H1 (cell line): Measurements from ENCODE around the gene PGBD5. TPM values are rescaled to one million over a fixed set of nuclear protein-coding genes. Genes with fewer than 3 reads are reported as not detected.

ENCODE experiments used
- CTCF ChIA-PET: fragments of 300-600 bp; sonication (Branson Sonifier 250); formaldehyde crosslinking; loops from one replicate; lab custom pipeline; 2021; ENCODE audit not compliant: partially characterized antibody; lab: Charles Lee
- POLR2A ChIA-PET: fragments of 300-600 bp; sonication (Branson Sonifier 250); formaldehyde crosslinking; loops from one replicate; lab custom pipeline; 2021; ENCODE audit warnings: inconsistent platforms; ENCODE audit not compliant: partially characterized antibody; lab: Charles Lee
- DNase-seq, 2 experiments: peaks; one replicate each; pipeline versions ENCODE4 v3.0.0 to v3.0.0-alpha.2; 2010 to 2022; ENCODE audit warnings: low spot score in 2 of 2, low read depth in 1 of 2, mixed read lengths in 1 of 2
- FAIRE-seq: peaks from 2 replicates; lab custom pipeline; 2011; peaks lifted over from hg19 to GRCh38; lab: Jason Lieb, UNC
- H2AFZ ChIP-seq: 2 replicates; pipeline ENCODE4 v1.8.1; 2012; ENCODE audit warnings: low read length, inconsistent platforms
- H2AK5ac ChIP-seq: 2 replicates; pipeline ENCODE4 v1.6.1; 2013; ENCODE audit warnings: low read depth, low read length
- H2BK120ac ChIP-seq: replicated peaks from 2 replicates; pipeline ENCODE3; 2013; ENCODE audit warnings: low read depth, low read length, inconsistent platforms
- H2BK12ac ChIP-seq: 2 replicates; pipeline ENCODE4 v1.6.1; 2013; ENCODE audit warnings: low read depth, low read length
- H2BK15ac ChIP-seq: 2 replicates; pipeline ENCODE4 v1.6.1; 2013; ENCODE audit warnings: low read length
- H2BK20ac ChIP-seq: 2 replicates; pipeline ENCODE4 v1.6.1; 2013; ENCODE audit warnings: low read length
- H2BK5ac ChIP-seq: 2 replicates; pipeline ENCODE4 v1.6.1; 2013; ENCODE audit warnings: low read depth, low read length
- H3K14ac ChIP-seq: 2 replicates; pipeline ENCODE4 v1.6.1; 2013; ENCODE audit warnings: inconsistent platforms; ENCODE audit not compliant: insufficient read length
- H3K18ac ChIP-seq: 2 replicates; pipeline ENCODE4 v1.6.1; 2013; ENCODE audit warnings: low read length; ENCODE audit errors: extremely low read depth
- H3K23ac ChIP-seq: 2 replicates; pipeline ENCODE4 v1.6.1; 2013; ENCODE audit warnings: inconsistent platforms; ENCODE audit not compliant: insufficient read length
- H3K23me2 ChIP-seq: 2 replicates; pipeline ENCODE4 v1.6.1; 2013; ENCODE audit warnings: low read depth, low read length
- H3K27ac ChIP-seq: 2 replicates; pipeline ENCODE4 v1.6.1; 2011; ENCODE audit warnings: low read depth, low read length, inconsistent platforms
- H3K27me3 ChIP-seq, 4 experiments: replicated peaks in 1 of 4; 1 replicate in 1 of 4; 2 replicates in 3 of 4; pipeline versions ENCODE4 v1.6.1 to v1.8.1; 2011 to 2013; ENCODE audit warnings: low read length in 3 of 4, mild to moderate bottlenecking in 3 of 4, inconsistent platforms in 2 of 4, mixed read lengths in 2 of 4, moderate library complexity in 1 of 4; ENCODE audit not compliant: control insufficient read depth in 3 of 4, insufficient read depth in 3 of 4; ENCODE audit errors: extremely low read depth in 1 of 4
- H3K36me3 ChIP-seq, 4 experiments: 2 replicates each; pipeline versions ENCODE4 v1.6.1 to v1.8.1; 2011 to 2013; ENCODE audit warnings: mild to moderate bottlenecking in 4 of 4, low read length in 3 of 4, moderate library complexity in 2 of 4, control low read depth in 1 of 4, inconsistent platforms in 1 of 4; ENCODE audit not compliant: insufficient read depth in 4 of 4, control insufficient read depth in 2 of 4
- H3K4ac ChIP-seq: replicated peaks from 2 replicates; pipeline ENCODE3; 2013; ENCODE audit warnings: low read length, low read depth, mixed read lengths, inconsistent platforms; ENCODE audit not compliant: insufficient read length
- H3K4me1 ChIP-seq, 4 experiments: replicated peaks in 1 of 4; 1 replicate in 1 of 4; 2 replicates in 3 of 4; pipeline versions ENCODE4 v1.6.1 to v1.8.1; 2011 to 2013; ENCODE audit warnings: low read length in 3 of 4, inconsistent platforms in 2 of 4, mixed read lengths in 1 of 4; ENCODE audit not compliant: insufficient read depth in 4 of 4, control insufficient read depth in 3 of 4
- H3K4me2 ChIP-seq, 2 experiments: 2 replicates each; pipeline versions ENCODE4 v1.6.1 to v1.8.1; 2011 to 2013; ENCODE audit warnings: low read depth in 2 of 2, low read length in 2 of 2, control low read depth in 1 of 2, inconsistent platforms in 1 of 2, mild to moderate bottlenecking in 1 of 2; ENCODE audit not compliant: insufficient read depth in 1 of 2
- H3K4me3 ChIP-seq, 4 experiments: fragments of 200-600, 300-600 bp in 1 of 4; sonication (generic), shearing (Covaris generic), sonication (Bioruptor Twin) in 1 of 4; 2 replicates each; pipeline versions ENCODE4 v1.5.1 to v1.8.1; 2011 to 2016; ENCODE audit warnings: low read length in 4 of 4, low read depth in 3 of 4, control low read depth in 2 of 4, inconsistent platforms in 2 of 4, mild to moderate bottlenecking in 2 of 4, mixed read lengths in 1 of 4, moderate library complexity in 1 of 4; ENCODE audit not compliant: insufficient read depth in 2 of 4; ENCODE audit errors: extremely low read depth in 1 of 4
- H3K56ac ChIP-seq: replicated peaks from 2 replicates; pipeline ENCODE3; 2013; ENCODE audit warnings: low read depth, mild to moderate bottlenecking, mixed read lengths, low read length, inconsistent platforms; ENCODE audit not compliant: insufficient read length
- H3K79me1 ChIP-seq: 2 replicates; pipeline ENCODE4 v1.6.1; 2013; ENCODE audit warnings: low read depth, low read length, control low read depth
- H3K79me2 ChIP-seq, 2 experiments: 2 replicates each; pipeline versions ENCODE4 v1.6.1 to v1.8.1; 2012 to 2013; ENCODE audit warnings: low read length in 2 of 2, mild to moderate bottlenecking in 2 of 2, inconsistent platforms in 1 of 2; ENCODE audit not compliant: insufficient read depth in 2 of 2, control insufficient read depth in 1 of 2
- H3K9ac ChIP-seq, 4 experiments: replicated peaks in 1 of 4; 1 replicate in 1 of 4; 2 replicates in 3 of 4; pipeline versions ENCODE4 v1.6.1 to v1.8.1; 2011 to 2013; ENCODE audit warnings: low read depth in 3 of 4, low read length in 3 of 4, control low read depth in 2 of 4, mild to moderate bottlenecking in 2 of 4, moderate library complexity in 2 of 4, inconsistent platforms in 1 of 4; ENCODE audit errors: extremely low read depth in 1 of 4
- H3K9me3 ChIP-seq, 2 experiments: 2 replicates each; pipeline versions ENCODE4 v1.6.1 to v1.8.1; 2012 to 2013; ENCODE audit warnings: mild to moderate bottlenecking in 2 of 2, moderate library complexity in 2 of 2, control low read depth in 1 of 2, inconsistent platforms in 1 of 2, low read depth in 1 of 2, low read length in 1 of 2, mixed read lengths in 1 of 2; ENCODE audit not compliant: insufficient read depth in 2 of 2
- H4K20me1 ChIP-seq, 2 experiments: replicated peaks in 1 of 2; 2 replicates each; pipeline versions ENCODE3 to v1.8.1; 2011 to 2013; ENCODE audit warnings: inconsistent platforms in 2 of 2, low read length in 2 of 2, mild to moderate bottlenecking in 1 of 2; ENCODE audit not compliant: insufficient read depth in 2 of 2, control insufficient read depth in 1 of 2
- H4K5ac ChIP-seq: 2 replicates; pipeline ENCODE4 v1.6.1; 2013; ENCODE audit warnings: low read length, low read depth, mixed read lengths, inconsistent platforms; ENCODE audit not compliant: insufficient read length
- H4K8ac ChIP-seq: 2 replicates; pipeline ENCODE4 v1.8.0; 2013; ENCODE audit warnings: mild to moderate bottlenecking, moderate library complexity, low read length, inconsistent platforms; ENCODE audit not compliant: insufficient read depth; ENCODE audit errors: extremely low read depth
- H4K91ac ChIP-seq: replicated peaks from 2 replicates; pipeline ENCODE3; 2013; ENCODE audit warnings: low read length, mixed read lengths, inconsistent platforms; ENCODE audit not compliant: insufficient read length
- WGBS, 2 experiments: shearing (Covaris generic) in 1 of 2; methylation state at CpG; one replicate each; pipeline versions ENCODE4 v1.1.6 to v1.1.7; 2013 to 2015; ENCODE audit warnings: low lambda C conversion rate in 2 of 2, mixed read lengths in 2 of 2, inconsistent platforms in 1 of 2, low coverage in 1 of 2, missing lambda C conversion rate in 1 of 2; ENCODE audit not compliant: insufficient replicate concordance in 2 of 2, insufficient coverage in 1 of 2, insufficient read length in 1 of 2; ENCODE audit errors: extremely low coverage in 1 of 2, missing lambda C conversion rate in 1 of 2; 5-methylcytosine and 5-hydroxymethylcytosine counted together
- polyA plus RNA-seq, 7 experiments: library from polyadenylated mRNA; depleted of rRNA in 3 of 7; stranded (reverse) in 5 of 7; unstranded in 2 of 7; fragments of >200 nt in 5 of 7; fragments of 200-250 nt in 2 of 7; gene quantifications; 1 replicate in 5 of 7; 2 replicates in 1 of 7; 4 replicates in 1 of 7; pipeline versions ENCODE4 v1.2.1 to v1.2.3, GENCODE V29; 2011 to 2013; ENCODE audit warnings: missing spikeins in 2 of 7, mixed read lengths in 2 of 7
- total RNA-seq: library from RNA; stranded (reverse); fragmentation: NEBNext Ultra II Directional; extraction: Animal tissue kit (Norgen Biotek cat#: 25700); gene quantifications from 2 replicates; pipeline ENCODE4 v1.2.1, GENCODE V29; 2021

The PGBD5 gene
- total and polyA plus RNA-seq, 2 of the 8 experiments (the other 6 are each of a cell fraction or from before 2014, with no cell fraction given): 16.3 to 18.4 TPM

- POLR2A ChIA-PET: no interaction called here
- Histone ChIP-seq H2BK5ac (0 out of 2 replicates have a peak overlapping the region, but pooled peaks have one; percentile 40), H3K18ac (no peak overlapping the region), H4K91ac (no peak overlapping the region), H3K4me2 (no peak overlapping the region), H3K23ac (no peak overlapping the region), H2BK12ac (no peak overlapping the region), H2AFZ (no peak overlapping the region), H3K27me3 (no peaks in the 10 kb centered on the region), H4K20me1 (no peaks in the 10 kb centered on the region), H2BK120ac (no peak overlapping the region), H3K4me1 (peaks cover 1 to 5% (median 3%) of the 10 kb centered on the region in 4 experiments; a peak in 6 of 7 replicates), H2AK5ac (no peak overlapping the region), H2BK20ac (no peak overlapping the region), H3K27ac (no peak overlapping the region), H3K9me3 (no peaks in the 10 kb centered on the region), H3K4ac (no peak overlapping the region), H4K8ac (no peak overlapping the region), H2BK15ac (no peak overlapping the region), H4K5ac (no peak overlapping the region), H3K56ac (no peak overlapping the region), H3K79me2 (no peaks in the 10 kb centered on the region), H3K9ac (no peak overlapping the region), H3K23me2 (no peaks in the 10 kb centered on the region), H3K4me3 (no peak overlapping the region), H3K14ac (no peak overlapping the region), H3K79me1 (no peaks in the 10 kb centered on the region; the same call in 1 of the 2 replicates), H3K36me3 (peaks cover 0 to 13% (median 0%) of the 10 kb centered on the region in 4 experiments; a peak in 1 of 8 replicates)
- DNase-seq (no peak), FAIRE-seq (no peak)
- CTCF ChIA-PET: interaction anchor here (1.0 to 1.5 kb wide), 2 partner anchors 105 to 577 kb away, joined by 3 to 6 read pairs; no protein-coding TSS in a partner anchor
- WGBS, 2 experiments: 92% methylated on average over 12 of the region's 20 CpGs; no CpG with 5 or more reads in 1 of the 2 experiments
Measured at GRCh38 chr1:230271300-230272035, 154.7 kb downstream of the PGBD5 start.
